Stimulated activated CD8-positive, alpha-beta memory T cell treated with anti-CD3 and anti-CD28 coated beads, Interleukin-12 subunit alpha, Interleukin-12 subunit beta, amount 100 ng/mL, for 24 hours (primary cell): Measurements from ENCODE around the gene WRNIP1.

ENCODE experiments used
- DNase-seq: peaks from one replicate; pipeline ENCODE4 v3.0.0-alpha.2; 2020; ENCODE audit errors: extremely low read depth

The WRNIP1 gene

GRCh38 chr6:2763345-2763841 lies 1.8 kb upstream of the WRNIP1 start:
- DNase-seq, result no peak

GRCh38 chr6:2763876-2764540 lies 1.2 kb upstream of the WRNIP1 start:
- no peak for DNase-seq

GRCh38 chr6:2764610-2765165 lies 505 bp upstream of the WRNIP1 start:
- no peak for DNase-seq

GRCh38 chr6:2765896-2766766 lies 938 bp downstream of the WRNIP1 start:
- DNase-seq, result no peak

GRCh38 chr6:2766767-2767656 lies 1.8 kb downstream of the WRNIP1 start:
- DNase-seq, result no peak

- DNase-seq, result no peak
Observed at GRCh38 chr6:2767657-2768524, 2.7 kb downstream of the WRNIP1 start.

- no peak for DNase-seq
Observed at GRCh38 chr6:2768696-2769095, 3.5 kb downstream of the WRNIP1 start.

- no peak for DNase-seq
Observed at GRCh38 chr6:2770171-2770570, 5.0 kb downstream of the WRNIP1 start.

GRCh38 chr6:2771079-2771478 lies 5.9 kb downstream of the WRNIP1 start:
- DNase-seq, result no peak

GRCh38 chr6:2772840-2773239 lies 7.6 kb downstream of the WRNIP1 start:
- no peak for DNase-seq

GRCh38 chr6:2773449-2773848 lies 8.3 kb downstream of the WRNIP1 start:
- no peak for DNase-seq

GRCh38 chr6:2775003-2775402 lies 9.8 kb downstream of the WRNIP1 start:
- no peak for DNase-seq

GRCh38 chr6:2777249-2777648 lies 12.1 kb downstream of the WRNIP1 start:
- no peak for DNase-seq

- DNase-seq, result no peak
Observed at GRCh38 chr6:2780102-2780737, 15.0 kb downstream of the WRNIP1 start.

- no peak for DNase-seq
Observed at GRCh38 chr6:2781685-2782355, 16.6 kb downstream of the WRNIP1 start.

GRCh38 chr6:2782356-2782708 lies 17.1 kb downstream of the WRNIP1 start:
- DNase-seq, result no peak

- no peak for DNase-seq
Observed at GRCh38 chr6:2782825-2783187, 17.6 kb downstream of the WRNIP1 start.

GRCh38 chr6:2783188-2783963 lies 18.2 kb downstream of the WRNIP1 start:
- DNase-seq, result no peak

GRCh38 chr6:2784061-2784460 lies 18.9 kb downstream of the WRNIP1 start:
- DNase-seq, result no peak
